ENCODE measurements around the gene PPM1G. TPM values are rescaled to one million over a fixed set of nuclear protein-coding genes. Genes with fewer than 3 reads are reported as not detected.

The PPM1G gene
- total RNA-seq, 1 experiment from 2014 or later: 140 TPM

DNA sequence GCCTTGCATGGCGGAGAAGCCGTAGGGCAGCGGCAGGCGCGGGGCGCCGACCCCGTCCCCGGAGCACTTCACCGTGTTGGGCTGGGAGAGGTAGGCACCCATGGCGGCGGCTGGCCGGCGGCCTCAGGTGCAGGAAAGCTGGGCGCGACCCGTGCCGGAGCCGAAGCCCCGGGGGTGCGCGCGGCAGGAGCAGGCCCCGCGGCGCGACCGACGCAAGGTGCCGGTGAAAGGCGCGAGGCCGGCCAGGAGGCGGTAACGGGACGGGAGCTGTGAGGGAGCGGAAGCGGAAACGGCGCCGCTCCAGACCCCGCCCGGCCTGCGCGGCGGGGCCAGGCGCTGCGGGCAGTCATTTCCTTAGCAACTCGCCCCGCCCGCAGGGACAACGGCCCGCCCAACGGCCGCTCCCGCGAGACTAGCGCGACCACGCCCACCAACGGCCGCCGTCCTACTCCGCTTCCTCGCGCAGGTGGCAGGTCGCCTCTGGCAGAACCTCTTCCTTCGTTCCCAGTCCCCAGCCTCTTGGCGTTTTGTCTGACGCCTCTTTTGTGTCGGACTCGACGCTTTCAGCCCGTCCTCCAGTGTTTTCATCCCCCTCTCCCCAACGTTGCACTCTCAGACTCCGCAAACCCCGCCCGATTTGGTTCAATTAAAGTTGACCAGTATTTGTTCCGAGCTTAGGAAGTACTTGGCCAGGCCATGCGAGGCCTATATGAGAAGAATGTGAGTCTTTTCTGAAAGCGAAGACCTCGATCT is at the start of gene PPM1G (continued):
- TF ChIP-seq SIN3A (IDR thresholded peaks at IDR 0.05; ENCODE audit: low read depth): peak; percentile 88
- no peak for TF ChIP-seq YY1 (IDR thresholded peaks at IDR 0.05; ENCODE audit: extremely low read depth, insufficient replicate concordance, low read depth, low read length)
- TF ChIP-seq CTCF (IDR thresholded peaks at IDR 0.05 in 2 of 3, conservative IDR thresholded peaks at IDR 0.05 in 1 of 3; ENCODE audit: borderline replicate concordance in 1 of 3, insufficient read depth in 1 of 3, low read depth in 2 of 3, low read length in 2 of 3): no peak

GRCh38 chr2:27453968-27454367 is 44.6 kb upstream of the PPM1G start:
- Histone ChIP-seq H3K36me3 (ENCODE audit: control insufficient read depth in 1 of 2, insufficient read depth in 2 of 2, low read length in 2 of 2) (no peaks in the 10 kb centered on the region), H3K4me3 (replicated peaks in 1 of 2; ENCODE audit: low read depth in 1 of 2, low read length in 2 of 2) (no peak overlapping the region), H3K4me1 (ENCODE audit: control insufficient read depth in 1 of 2, insufficient read depth in 2 of 2, low read length in 2 of 2) (no peaks in the 10 kb centered on the region), H3K27me3 (ENCODE audit: insufficient read depth, low read length) (no peaks in the 10 kb centered on the region), H3K27ac (ENCODE audit: low read depth, low read length) (no peak overlapping the region), H4K20me1 (ENCODE audit: insufficient read depth) (no peaks in the 10 kb centered on the region), H3K9me2 (ENCODE audit: insufficient read depth) (no peaks in the 10 kb centered on the region), H3K9ac (ENCODE audit: low read length) (no peak overlapping the region), H3K9me3 (ENCODE audit: control insufficient read depth in 1 of 2, insufficient read depth in 1 of 2, low read depth in 1 of 2, low read length in 2 of 2) (no peaks in the 10 kb centered on the region), H3K79me2 (ENCODE audit: insufficient read depth, low read length) (no peaks in the 10 kb centered on the region), H3K4me2 (ENCODE audit: low read length) (no peak overlapping the region), H2AFZ (ENCODE audit: low read depth, low read length, poor library complexity, severe bottlenecking) (no peak overlapping the region)
- ChIA-PET CTCF (no interaction called here), POLR2A (no interaction called here), RAD21 (ENCODE audit: low non-redundant PET in 1 of 2, low total read pairs in 2 of 2, uncharacterized antibody in 2 of 2, unreplicated experiment in 2 of 2) (no interaction called here)
- TF ChIP-seq FOSL1 (IDR thresholded peaks at IDR 0.05; ENCODE audit: low read depth) (no peak), SIN3A (IDR thresholded peaks at IDR 0.05; ENCODE audit: low read depth) (no peak), ELF1 (IDR thresholded peaks at IDR 0.05; ENCODE audit: borderline replicate concordance, low read depth) (no peak), MAX (IDR thresholded peaks at IDR 0.05) (no peak), ZFX (IDR thresholded peaks at IDR 0.05) (no peak), CEBPB (IDR thresholded peaks at IDR 0.05; ENCODE audit: low read depth) (no peak), RAD21 (IDR thresholded peaks at IDR 0.05; ENCODE audit: low read depth) (peak; percentile 24; the same call in 1 of the 2 replicates), POLR2AphosphoS5 (IDR thresholded peaks at IDR 0.05; ENCODE audit: low read depth, low read length) (no peak), CTCF (IDR thresholded peaks at IDR 0.05 in 2 of 3, conservative IDR thresholded peaks at IDR 0.05 in 1 of 3; ENCODE audit: borderline replicate concordance in 1 of 3, insufficient read depth in 1 of 3, low read depth in 2 of 3, low read length in 2 of 3) (peak in 2 of 3 experiments; percentile 10 to 18; a peak in 1 of 6 replicates), ZBTB33 (IDR thresholded peaks at IDR 0.05; ENCODE audit: extremely low read depth, insufficient replicate concordance, low read length) (no peak), CBX3 (IDR thresholded peaks at IDR 0.05; ENCODE audit: low read depth) (no peak)
- TF ChIP-seq, protein P1, sequence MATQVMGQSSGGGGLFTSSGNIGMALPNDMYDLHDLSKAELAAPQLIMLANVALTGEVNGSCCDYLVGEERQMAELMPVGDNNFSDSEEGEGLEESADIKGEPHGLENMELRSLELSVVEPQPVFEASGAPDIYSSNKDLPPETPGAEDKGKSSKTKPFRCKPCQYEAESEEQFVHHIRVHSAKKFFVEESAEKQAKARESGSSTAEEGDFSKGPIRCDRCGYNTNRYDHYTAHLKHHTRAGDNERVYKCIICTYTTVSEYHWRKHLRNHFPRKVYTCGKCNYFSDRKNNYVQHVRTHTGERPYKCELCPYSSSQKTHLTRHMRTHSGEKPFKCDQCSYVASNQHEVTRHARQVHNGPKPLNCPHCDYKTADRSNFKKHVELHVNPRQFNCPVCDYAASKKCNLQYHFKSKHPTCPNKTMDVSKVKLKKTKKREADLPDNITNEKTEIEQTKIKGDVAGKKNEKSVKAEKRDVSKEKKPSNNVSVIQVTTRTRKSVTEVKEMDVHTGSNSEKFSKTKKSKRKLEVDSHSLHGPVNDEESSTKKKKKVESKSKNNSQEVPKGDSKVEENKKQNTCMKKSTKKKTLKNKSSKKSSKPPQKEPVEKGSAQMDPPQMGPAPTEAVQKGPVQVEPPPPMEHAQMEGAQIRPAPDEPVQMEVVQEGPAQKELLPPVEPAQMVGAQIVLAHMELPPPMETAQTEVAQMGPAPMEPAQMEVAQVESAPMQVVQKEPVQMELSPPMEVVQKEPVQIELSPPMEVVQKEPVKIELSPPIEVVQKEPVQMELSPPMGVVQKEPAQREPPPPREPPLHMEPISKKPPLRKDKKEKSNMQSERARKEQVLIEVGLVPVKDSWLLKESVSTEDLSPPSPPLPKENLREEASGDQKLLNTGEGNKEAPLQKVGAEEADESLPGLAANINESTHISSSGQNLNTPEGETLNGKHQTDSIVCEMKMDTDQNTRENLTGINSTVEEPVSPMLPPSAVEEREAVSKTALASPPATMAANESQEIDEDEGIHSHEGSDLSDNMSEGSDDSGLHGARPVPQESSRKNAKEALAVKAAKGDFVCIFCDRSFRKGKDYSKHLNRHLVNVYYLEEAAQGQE (IDR thresholded peaks at IDR 0.05; ENCODE audit: low read depth): no peak
- BruUV-seq (replicated peaks): no TSS peak
- peak; percentile 44; the same call in 1 of the 2 replicates for ATAC-seq
- intact Hi-C loops (cut with micrococcal nuclease): no loop called here
- no peak for DNase-seq (ENCODE audit: low read depth, low spot score)

Measured in HCT116 (cell line).